Measurements from ENCODE around the gene TRIP10. TPM values are rescaled to one million over a fixed set of nuclear protein-coding genes. Genes with fewer than 3 reads are reported as not detected.

The TRIP10 gene
- total and polyA plus RNA-seq, 2 of the 13 experiments (the other 11 are each of a cell fraction or from before 2014, with no cell fraction given): 32.5 to 33.2 TPM

DNA sequence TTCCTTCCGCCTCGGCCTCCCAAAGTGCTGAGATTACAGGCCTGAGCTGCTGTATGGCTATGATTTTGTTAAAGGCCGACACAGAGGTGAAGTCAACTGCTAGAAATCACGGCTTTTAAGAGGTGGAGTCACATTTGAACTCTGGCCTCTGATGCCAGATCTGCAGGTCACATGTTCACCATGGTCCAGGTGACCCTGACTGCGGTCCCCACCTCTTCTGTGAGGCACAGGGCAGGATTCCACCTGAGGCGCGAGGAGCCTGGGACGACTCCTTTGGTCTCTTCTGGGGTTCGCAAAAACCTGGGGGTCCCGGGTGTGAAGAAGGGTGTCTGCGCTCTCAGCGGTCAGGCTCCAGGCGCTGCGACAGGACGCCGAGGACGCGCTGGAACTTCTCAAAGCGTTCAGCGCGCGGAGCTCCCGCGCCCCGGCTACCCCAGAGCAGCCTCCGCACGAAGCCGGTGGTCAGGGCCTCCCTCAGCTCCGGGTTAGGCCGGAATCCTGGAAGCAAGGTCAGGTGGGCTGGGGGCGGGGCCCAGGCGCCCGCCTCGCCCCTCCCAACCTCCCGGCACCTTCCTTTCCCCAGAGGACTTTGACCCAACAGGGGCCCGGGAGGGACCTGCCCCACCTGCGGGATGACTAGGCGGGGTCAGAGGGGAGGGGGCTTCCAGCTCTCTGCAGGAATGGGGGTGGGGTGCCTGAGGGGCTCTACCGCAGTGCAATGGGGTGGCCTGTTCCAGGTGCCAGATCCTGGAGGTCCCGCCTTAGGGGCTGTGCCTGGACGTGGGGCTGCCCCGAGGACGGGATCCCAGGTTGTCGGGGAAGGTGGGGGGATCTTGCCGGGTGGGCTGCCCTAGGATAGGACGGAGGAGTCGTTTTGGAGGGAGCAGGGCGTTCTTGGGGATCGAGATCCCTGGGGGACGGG, 13.0 kb downstream of the TRIP10 start (continued):
- TF ChIP-seq, protein P1, sequence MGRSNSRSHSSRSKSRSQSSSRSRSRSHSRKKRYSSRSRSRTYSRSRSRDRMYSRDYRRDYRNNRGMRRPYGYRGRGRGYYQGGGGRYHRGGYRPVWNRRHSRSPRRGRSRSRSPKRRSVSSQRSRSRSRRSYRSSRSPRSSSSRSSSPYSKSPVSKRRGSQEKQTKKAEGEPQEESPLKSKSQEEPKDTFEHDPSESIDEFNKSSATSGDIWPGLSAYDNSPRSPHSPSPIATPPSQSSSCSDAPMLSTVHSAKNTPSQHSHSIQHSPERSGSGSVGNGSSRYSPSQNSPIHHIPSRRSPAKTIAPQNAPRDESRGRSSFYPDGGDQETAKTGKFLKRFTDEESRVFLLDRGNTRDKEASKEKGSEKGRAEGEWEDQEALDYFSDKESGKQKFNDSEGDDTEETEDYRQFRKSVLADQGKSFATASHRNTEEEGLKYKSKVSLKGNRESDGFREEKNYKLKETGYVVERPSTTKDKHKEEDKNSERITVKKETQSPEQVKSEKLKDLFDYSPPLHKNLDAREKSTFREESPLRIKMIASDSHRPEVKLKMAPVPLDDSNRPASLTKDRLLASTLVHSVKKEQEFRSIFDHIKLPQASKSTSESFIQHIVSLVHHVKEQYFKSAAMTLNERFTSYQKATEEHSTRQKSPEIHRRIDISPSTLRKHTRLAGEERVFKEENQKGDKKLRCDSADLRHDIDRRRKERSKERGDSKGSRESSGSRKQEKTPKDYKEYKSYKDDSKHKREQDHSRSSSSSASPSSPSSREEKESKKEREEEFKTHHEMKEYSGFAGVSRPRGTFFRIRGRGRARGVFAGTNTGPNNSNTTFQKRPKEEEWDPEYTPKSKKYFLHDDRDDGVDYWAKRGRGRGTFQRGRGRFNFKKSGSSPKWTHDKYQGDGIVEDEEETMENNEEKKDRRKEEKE (IDR thresholded peaks at IDR 0.05): no peak
- TF ChIP-seq SUZ12 (IDR thresholded peaks at IDR 0.05; ENCODE audit: low read depth, low read length) (no peak), ZFP36 (IDR thresholded peaks at IDR 0.05; ENCODE audit: borderline replicate concordance, low read depth, low read length, partially characterized antibody) (no peak), MTF2 (CRISPR knock-in tag; IDR thresholded peaks at IDR 0.05; ENCODE audit: borderline replicate concordance) (no peak), SKI (IDR thresholded peaks at IDR 0.05; ENCODE audit: partially characterized antibody) (peak; percentile 28), SMYD3 (CRISPR knock-in tag; IDR thresholded peaks at IDR 0.05) (0 out of 2 replicates have a peak, but pooled peaks have one; percentile 66), ZNF724P (CRISPR knock-in tag; IDR thresholded peaks at IDR 0.05; ENCODE audit: borderline replicate concordance) (no peak), GATA4 (IDR thresholded peaks at IDR 0.05; ENCODE audit: borderline replicate concordance, low read depth) (no peak), IRF2 (CRISPR knock-in tag; IDR thresholded peaks at IDR 0.05) (no peak), KLF16 (CRISPR knock-in tag; IDR thresholded peaks at IDR 0.05) (peak in 1 of 2 experiments; percentile 49; a peak in 2 of 4 replicates), ZNF629 (CRISPR knock-in tag; conservative IDR thresholded peaks at IDR 0.05) (no peak), REXO4 (CRISPR knock-in tag; IDR thresholded peaks at IDR 0.05; ENCODE audit: borderline replicate concordance) (no peak), ZNF44 (CRISPR knock-in tag; IDR thresholded peaks at IDR 0.05) (0 out of 2 replicates have a peak, but pooled peaks have one; percentile 21)
- TF ChIP-seq, protein P2, sequence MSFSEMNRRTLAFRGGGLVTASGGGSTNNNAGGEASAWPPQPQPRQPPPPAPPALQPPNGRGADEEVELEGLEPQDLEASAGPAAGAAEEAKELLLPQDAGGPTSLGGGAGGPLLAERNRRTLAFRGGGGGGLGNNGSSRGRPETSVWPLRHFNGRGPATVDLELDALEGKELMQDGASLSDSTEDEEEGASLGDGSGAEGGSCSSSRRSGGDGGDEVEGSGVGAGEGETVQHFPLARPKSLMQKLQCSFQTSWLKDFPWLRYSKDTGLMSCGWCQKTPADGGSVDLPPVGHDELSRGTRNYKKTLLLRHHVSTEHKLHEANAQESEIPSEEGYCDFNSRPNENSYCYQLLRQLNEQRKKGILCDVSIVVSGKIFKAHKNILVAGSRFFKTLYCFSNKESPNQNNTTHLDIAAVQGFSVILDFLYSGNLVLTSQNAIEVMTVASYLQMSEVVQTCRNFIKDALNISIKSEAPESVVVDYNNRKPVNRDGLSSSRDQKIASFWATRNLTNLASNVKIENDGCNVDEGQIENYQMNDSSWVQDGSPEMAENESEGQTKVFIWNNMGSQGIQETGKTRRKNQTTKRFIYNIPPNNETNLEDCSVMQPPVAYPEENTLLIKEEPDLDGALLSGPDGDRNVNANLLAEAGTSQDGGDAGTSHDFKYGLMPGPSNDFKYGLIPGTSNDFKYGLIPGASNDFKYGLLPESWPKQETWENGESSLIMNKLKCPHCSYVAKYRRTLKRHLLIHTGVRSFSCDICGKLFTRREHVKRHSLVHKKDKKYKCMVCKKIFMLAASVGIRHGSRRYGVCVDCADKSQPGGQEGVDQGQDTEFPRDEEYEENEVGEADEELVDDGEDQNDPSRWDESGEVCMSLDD (CRISPR knock-in tag; IDR thresholded peaks at IDR 0.05; ENCODE audit: borderline replicate concordance): no peak
- TF ChIP-seq, protein P3, sequence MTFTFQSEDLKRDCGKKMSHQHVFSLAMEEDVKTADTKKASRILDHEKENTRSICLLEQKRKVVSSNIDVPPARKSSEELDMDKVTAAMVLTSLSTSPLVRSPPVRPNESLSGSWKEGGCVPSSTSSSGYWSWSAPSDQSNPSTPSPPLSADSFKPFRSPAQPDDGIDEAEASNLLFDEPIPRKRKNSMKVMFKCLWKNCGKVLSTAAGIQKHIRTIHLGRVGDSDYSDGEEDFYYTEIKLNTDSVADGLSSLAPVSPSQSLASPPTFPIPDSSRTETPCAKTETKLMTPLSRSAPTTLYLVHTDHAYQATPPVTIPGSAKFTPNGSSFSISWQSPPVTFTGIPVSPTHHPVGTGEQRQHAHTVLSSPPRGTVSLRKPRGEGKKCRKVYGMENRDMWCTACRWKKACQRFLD (CRISPR knock-in tag; IDR thresholded peaks at IDR 0.05; ENCODE audit: borderline replicate concordance): no peak
- TF ChIP-seq, protein P4, sequence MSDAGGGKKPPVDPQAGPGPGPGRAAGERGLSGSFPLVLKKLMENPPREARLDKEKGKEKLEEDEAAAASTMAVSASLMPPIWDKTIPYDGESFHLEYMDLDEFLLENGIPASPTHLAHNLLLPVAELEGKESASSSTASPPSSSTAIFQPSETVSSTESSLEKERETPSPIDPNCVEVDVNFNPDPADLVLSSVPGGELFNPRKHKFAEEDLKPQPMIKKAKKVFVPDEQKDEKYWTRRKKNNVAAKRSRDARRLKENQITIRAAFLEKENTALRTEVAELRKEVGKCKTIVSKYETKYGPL (CRISPR knock-in tag; IDR thresholded peaks at IDR 0.05): no peak
- TF ChIP-seq, protein P5, sequence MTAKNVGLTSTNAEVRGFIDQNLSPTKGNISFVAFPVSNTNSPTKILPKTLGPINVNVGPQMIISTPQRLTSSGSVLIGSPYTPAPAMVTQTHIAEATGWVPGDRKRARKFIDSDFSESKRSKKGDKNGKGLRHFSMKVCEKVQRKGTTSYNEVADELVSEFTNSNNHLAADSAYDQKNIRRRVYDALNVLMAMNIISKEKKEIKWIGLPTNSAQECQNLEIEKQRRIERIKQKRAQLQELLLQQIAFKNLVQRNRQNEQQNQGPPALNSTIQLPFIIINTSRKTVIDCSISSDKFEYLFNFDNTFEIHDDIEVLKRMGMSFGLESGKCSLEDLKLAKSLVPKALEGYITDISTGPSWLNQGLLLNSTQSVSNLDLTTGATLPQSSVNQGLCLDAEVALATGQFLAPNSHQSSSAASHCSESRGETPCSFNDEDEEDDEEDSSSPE (CRISPR knock-in tag; IDR thresholded peaks at IDR 0.05): peak; percentile 72

Data from HepG2 (cell line).